Type B pancreatic cell (in vitro differentiated cells): ENCODE results near the gene MAST3. TPM values are rescaled to one million over a fixed set of nuclear protein-coding genes. Genes with fewer than 3 reads are reported as not detected.

Experiments used
- DNase-seq: peaks from one replicate; pipeline ENCODE4 v3.0.0; 2021; ENCODE audit warnings: mixed read lengths; ENCODE audit not compliant: unreplicated experiment; ENCODE audit errors: extremely low spot score
- H3K27ac Mint-ChIP-seq: 2 replicates; pipeline ENCODE4 v1.8.0; 2021; ENCODE audit warnings: mild to moderate bottlenecking, mixed read lengths
- H3K27me3 Mint-ChIP-seq: 2 replicates; pipeline ENCODE4 v1.8.0; 2021; ENCODE audit warnings: mixed read lengths
- H3K36me3 Mint-ChIP-seq: 2 replicates; pipeline ENCODE4 v1.8.0; 2021; ENCODE audit warnings: mixed read lengths
- H3K4me1 Mint-ChIP-seq: one replicate; pipeline ENCODE4 v1.8.0; 2021; ENCODE audit warnings: mixed read lengths; ENCODE audit not compliant: unreplicated experiment
- H3K4me3 Mint-ChIP-seq: 2 replicates; pipeline ENCODE4 v1.8.0; 2021; ENCODE audit warnings: mild to moderate bottlenecking, mixed read lengths
- H3K9me3 Mint-ChIP-seq: 2 replicates; pipeline ENCODE4 v1.8.0; 2021; ENCODE audit warnings: mixed read lengths
- total RNA-seq: library from RNA; stranded (reverse); gene quantifications from 2 replicates; pipeline ENCODE4 v1.2.1, GENCODE V29; 2021; ENCODE audit warnings: low replicate concordance
- TF ChIP-seq, protein P1 (sequence below): fragments of 200-600 bp; sonication (generic); conservative IDR thresholded peaks from 2 replicates; pipeline ENCODE4 v1.5.0; 2021; ENCODE audit warnings: antibody characterized with exemption, mild to moderate bottlenecking

The MAST3 gene
- total RNA-seq, 1 donor from 2014 or later = 14.1 TPM

GRCh38 chr19:18062028-18062427, 35.5 kb upstream of the MAST3 start:
- H3K4me3 Mint-ChIP-seq = no peak overlapping the region
- no peaks in the 10 kb centered on the region for H3K9me3 Mint-ChIP-seq
- no peak overlapping the region for H3K27ac Mint-ChIP-seq
- no peak for DNase-seq
- H3K36me3 Mint-ChIP-seq = no peaks in the 10 kb centered on the region
- peaks cover 4% of the 10 kb centered on the region for H3K27me3 Mint-ChIP-seq
- H3K4me1 Mint-ChIP-seq = no peaks in the 10 kb centered on the region
- TF ChIP-seq, protein P1, sequence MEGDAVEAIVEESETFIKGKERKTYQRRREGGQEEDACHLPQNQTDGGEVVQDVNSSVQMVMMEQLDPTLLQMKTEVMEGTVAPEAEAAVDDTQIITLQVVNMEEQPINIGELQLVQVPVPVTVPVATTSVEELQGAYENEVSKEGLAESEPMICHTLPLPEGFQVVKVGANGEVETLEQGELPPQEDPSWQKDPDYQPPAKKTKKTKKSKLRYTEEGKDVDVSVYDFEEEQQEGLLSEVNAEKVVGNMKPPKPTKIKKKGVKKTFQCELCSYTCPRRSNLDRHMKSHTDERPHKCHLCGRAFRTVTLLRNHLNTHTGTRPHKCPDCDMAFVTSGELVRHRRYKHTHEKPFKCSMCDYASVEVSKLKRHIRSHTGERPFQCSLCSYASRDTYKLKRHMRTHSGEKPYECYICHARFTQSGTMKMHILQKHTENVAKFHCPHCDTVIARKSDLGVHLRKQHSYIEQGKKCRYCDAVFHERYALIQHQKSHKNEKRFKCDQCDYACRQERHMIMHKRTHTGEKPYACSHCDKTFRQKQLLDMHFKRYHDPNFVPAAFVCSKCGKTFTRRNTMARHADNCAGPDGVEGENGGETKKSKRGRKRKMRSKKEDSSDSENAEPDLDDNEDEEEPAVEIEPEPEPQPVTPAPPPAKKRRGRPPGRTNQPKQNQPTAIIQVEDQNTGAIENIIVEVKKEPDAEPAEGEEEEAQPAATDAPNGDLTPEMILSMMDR = no peak

- no peak overlapping the region for H3K4me3 Mint-ChIP-seq
Measured at GRCh38 chr19:18063463-18063862, 34.1 kb upstream of the MAST3 start.

GRCh38 chr19:18065173-18065495, 32.4 kb upstream of the MAST3 start:
- H3K4me1 Mint-ChIP-seq = no peaks in the 10 kb centered on the region
- TF ChIP-seq, protein P1 = no peak
- no peaks in the 10 kb centered on the region for H3K9me3 Mint-ChIP-seq
- no peak overlapping the region for H3K27ac Mint-ChIP-seq
- DNase-seq = no peak
- H3K36me3 Mint-ChIP-seq = no peaks in the 10 kb centered on the region
- H3K27me3 Mint-ChIP-seq = peaks cover 4% of the 10 kb centered on the region
- no peak overlapping the region for H3K4me3 Mint-ChIP-seq

More at GRCh38 chr19:18063463-18063862, 34.1 kb upstream of the MAST3 start:
- Mint-ChIP-seq H3K9me3 (no peaks in the 10 kb centered on the region), H3K4me1 (no peaks in the 10 kb centered on the region), H3K36me3 (no peaks in the 10 kb centered on the region), H3K27me3 (peaks cover 4% of the 10 kb centered on the region), H3K27ac (no peak overlapping the region)
- no peak for DNase-seq
- TF ChIP-seq, protein P1 = peak; percentile 62

DNA sequence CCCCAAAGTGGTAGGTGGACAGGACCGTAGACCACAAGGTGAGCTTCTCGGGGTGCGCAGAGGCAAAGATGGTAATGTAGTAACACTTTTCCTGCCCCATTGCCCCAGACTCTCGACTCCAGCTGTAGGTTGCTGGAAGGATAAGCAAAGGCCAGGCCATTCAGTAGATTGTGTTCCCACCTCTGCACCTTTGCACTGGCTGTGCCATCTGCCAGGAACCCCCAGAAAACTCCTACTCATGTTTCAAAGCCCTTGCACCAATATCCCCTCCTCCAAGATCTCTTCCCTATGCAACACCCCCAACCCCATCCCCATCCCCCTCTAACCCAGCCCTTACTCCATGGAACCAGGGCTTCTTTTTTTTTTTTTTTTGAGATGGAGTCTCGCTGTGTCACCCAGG, 29.2 kb upstream of the MAST3 start:
- Mint-ChIP-seq H3K27me3 (peaks cover 2% of the 10 kb centered on the region), H3K27ac (no peak overlapping the region), H3K4me1 (no peaks in the 10 kb centered on the region), H3K9me3 (no peaks in the 10 kb centered on the region), H3K36me3 (no peaks in the 10 kb centered on the region), H3K4me3 (no peak overlapping the region)
- no peak for DNase-seq
- TF ChIP-seq, protein P1 = no peak

GRCh38 chr19:18069383-18069782, 28.2 kb upstream of the MAST3 start:
- DNase-seq = no peak
- H3K9me3 Mint-ChIP-seq = no peaks in the 10 kb centered on the region
- H3K27me3 Mint-ChIP-seq = peaks cover 3% of the 10 kb centered on the region
- TF ChIP-seq, protein P1 = no peak
- no peak overlapping the region for H3K4me3 Mint-ChIP-seq
- no peaks in the 10 kb centered on the region for H3K36me3 Mint-ChIP-seq
- H3K4me1 Mint-ChIP-seq = no peaks in the 10 kb centered on the region
- H3K27ac Mint-ChIP-seq = no peak overlapping the region

DNA sequence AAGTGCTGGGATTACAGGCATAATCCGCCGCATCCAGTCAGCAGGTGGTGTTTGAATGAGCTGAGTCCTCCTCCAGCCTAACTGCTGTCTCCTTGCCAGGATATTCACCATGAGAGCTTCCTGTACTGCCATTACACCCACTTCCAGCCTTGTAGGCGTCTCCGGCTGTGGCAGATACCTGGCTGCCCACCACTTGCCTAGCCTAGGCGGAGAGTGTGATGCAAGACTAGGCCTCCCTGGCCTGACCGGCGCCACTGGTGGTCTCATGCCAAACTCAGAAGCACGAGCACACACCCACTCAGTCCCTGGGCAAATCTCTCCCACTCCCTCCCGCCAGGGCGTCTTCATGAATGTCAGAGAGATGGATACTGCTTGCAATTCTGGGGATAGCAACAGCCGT, 27.4 kb upstream of the MAST3 start:
- DNase-seq = no peak
- TF ChIP-seq, protein P1 = no peak
- Mint-ChIP-seq H3K4me3 (no peak overlapping the region), H3K9me3 (no peaks in the 10 kb centered on the region), H3K27me3 (peaks cover 3% of the 10 kb centered on the region), H3K4me1 (no peaks in the 10 kb centered on the region), H3K27ac (no peak overlapping the region), H3K36me3 (no peaks in the 10 kb centered on the region)
